DND-41 (cell line): Measurements from ENCODE around the gene SLC16A3.

ENCODE experiments used
- EZH2 ChIP-seq: IDR thresholded peaks from 3 replicates; pipeline ENCODE4 v1.6.1; 2012; ENCODE audit warnings: borderline replicate concordance, low read depth, mild to moderate bottlenecking, moderate library complexity, low read length, inconsistent platforms; ENCODE audit not compliant: severe bottlenecking
- TF ChIP-seq, protein P1 (sequence below): IDR thresholded peaks from 2 replicates; pipeline ENCODE4 v1.5.1; 2012; ENCODE audit warnings: borderline replicate concordance, low read length, moderate library complexity, mild to moderate bottlenecking; ENCODE audit not compliant: poor library complexity, severe bottlenecking; ENCODE audit errors: extremely low read depth

DNA sequence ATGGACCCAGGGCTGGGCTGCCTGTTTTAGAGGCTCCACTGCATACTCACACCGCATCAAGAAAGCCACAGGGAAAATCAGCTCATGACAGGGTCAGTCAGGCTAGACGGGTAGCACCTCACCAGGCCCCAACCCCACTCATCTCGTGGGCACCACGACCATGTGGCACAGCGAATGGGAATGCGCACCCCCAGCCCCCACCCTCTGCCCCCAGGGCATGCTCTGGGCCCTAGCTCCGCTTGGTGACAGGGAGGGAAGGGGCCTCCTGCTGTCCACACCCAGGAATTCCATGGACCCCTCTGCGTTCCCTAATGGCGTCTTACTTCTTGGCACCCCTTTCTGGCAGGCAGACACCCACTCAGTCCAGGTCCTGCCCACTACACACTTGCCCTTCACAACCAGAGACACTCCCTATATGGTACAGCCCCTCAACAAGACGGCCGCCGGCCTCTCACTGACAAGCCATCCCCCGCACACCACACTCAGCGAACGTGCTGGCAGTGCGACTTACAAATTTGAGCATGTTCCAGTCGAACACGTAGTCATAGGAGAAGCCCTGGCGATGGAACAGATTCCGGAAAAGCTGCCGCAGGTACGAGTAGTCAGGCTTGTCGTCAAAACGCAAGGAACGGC lies 22.1 kb downstream of the SLC16A3 start:
- TF ChIP-seq, protein P1, sequence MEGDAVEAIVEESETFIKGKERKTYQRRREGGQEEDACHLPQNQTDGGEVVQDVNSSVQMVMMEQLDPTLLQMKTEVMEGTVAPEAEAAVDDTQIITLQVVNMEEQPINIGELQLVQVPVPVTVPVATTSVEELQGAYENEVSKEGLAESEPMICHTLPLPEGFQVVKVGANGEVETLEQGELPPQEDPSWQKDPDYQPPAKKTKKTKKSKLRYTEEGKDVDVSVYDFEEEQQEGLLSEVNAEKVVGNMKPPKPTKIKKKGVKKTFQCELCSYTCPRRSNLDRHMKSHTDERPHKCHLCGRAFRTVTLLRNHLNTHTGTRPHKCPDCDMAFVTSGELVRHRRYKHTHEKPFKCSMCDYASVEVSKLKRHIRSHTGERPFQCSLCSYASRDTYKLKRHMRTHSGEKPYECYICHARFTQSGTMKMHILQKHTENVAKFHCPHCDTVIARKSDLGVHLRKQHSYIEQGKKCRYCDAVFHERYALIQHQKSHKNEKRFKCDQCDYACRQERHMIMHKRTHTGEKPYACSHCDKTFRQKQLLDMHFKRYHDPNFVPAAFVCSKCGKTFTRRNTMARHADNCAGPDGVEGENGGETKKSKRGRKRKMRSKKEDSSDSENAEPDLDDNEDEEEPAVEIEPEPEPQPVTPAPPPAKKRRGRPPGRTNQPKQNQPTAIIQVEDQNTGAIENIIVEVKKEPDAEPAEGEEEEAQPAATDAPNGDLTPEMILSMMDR, result no peak
- no peak for TF ChIP-seq EZH2
